Liver (tissue), 9 donors: ENCODE data around the gene RAB29. TPM values are rescaled to one million over a fixed set of nuclear protein-coding genes. Genes with fewer than 3 reads are reported as not detected.
A peak's percentile ranks its signal among the peaks of the same experiment; 100 is the strongest.

Source experiments
- DNase-seq: peaks from one replicate; pipeline ENCODE4 v3.0.0-alpha.2; 2017; ENCODE audit warnings: low spot score
- H3K27ac ChIP-seq, 2 donors: one replicate each; pipeline ENCODE4 v1.7.0; 2013; ENCODE audit warnings: inconsistent platforms in 2 of 2, low read length in 2 of 2, control low read depth in 1 of 2, low read depth in 1 of 2, mild to moderate bottlenecking in 1 of 2
- H3K27me3 ChIP-seq, 4 donors: one replicate each; pipeline versions ENCODE4 v1.6.1 to v1.7.0; 2013; ENCODE audit warnings: low read length in 3 of 4, inconsistent platforms in 1 of 4, mild to moderate bottlenecking in 1 of 4, moderate library complexity in 1 of 4; ENCODE audit not compliant: control insufficient read depth in 4 of 4, insufficient read depth in 4 of 4
- H3K36me3 ChIP-seq, 4 donors: one replicate each; pipeline versions ENCODE4 v1.6.1 to v1.7.0; 2013; ENCODE audit warnings: low read length in 3 of 4, mild to moderate bottlenecking in 3 of 4, low read depth in 1 of 4, moderate library complexity in 1 of 4; ENCODE audit not compliant: control insufficient read depth in 4 of 4, insufficient read depth in 3 of 4
- H3K4me1 ChIP-seq, 4 donors: one replicate each; pipeline versions ENCODE4 v1.6.1 to v1.7.0; 2013; ENCODE audit warnings: low read length in 3 of 4, mild to moderate bottlenecking in 3 of 4, moderate library complexity in 1 of 4; ENCODE audit not compliant: control insufficient read depth in 4 of 4, insufficient read depth in 4 of 4
- H3K4me3 ChIP-seq, 3 donors: one replicate each; pipeline versions ENCODE4 v1.6.1 to v1.7.0; 2013; ENCODE audit warnings: low read length in 3 of 3, control low read depth in 1 of 3, low read depth in 1 of 3, mild to moderate bottlenecking in 1 of 3
- H3K9ac ChIP-seq, 2 donors: one replicate each; pipeline ENCODE4 v1.7.0; 2013; ENCODE audit warnings: low read length in 2 of 2, mild to moderate bottlenecking in 2 of 2, moderate library complexity in 2 of 2, control low read depth in 1 of 2, low read depth in 1 of 2
- H3K9me3 ChIP-seq, 4 donors: one replicate each; pipeline versions ENCODE4 v1.6.1 to v1.7.0; 2013; ENCODE audit warnings: low read length in 3 of 4; ENCODE audit not compliant: control insufficient read depth in 4 of 4
- ATF3 ChIP-seq: IDR thresholded peaks from 2 replicates; pipeline ENCODE4 v1.6.1; 2016; ENCODE audit warnings: antibody characterized with exemption
- EGR1 ChIP-seq, 2 donors: IDR thresholded peaks; 2 replicates each; pipeline ENCODE4 v1.6.1; 2016 to 2018; ENCODE audit warnings: antibody characterized with exemption in 2 of 2, low read depth in 2 of 2
- FOXA1 ChIP-seq: IDR thresholded peaks from 2 replicates; pipeline ENCODE4 v1.6.1; 2016; ENCODE audit warnings: antibody characterized with exemption
- FOXA2 ChIP-seq: IDR thresholded peaks from 2 replicates; pipeline ENCODE4 v1.6.1; 2016; ENCODE audit warnings: antibody characterized with exemption
- GABPA ChIP-seq, 2 donors: IDR thresholded peaks in 1 of 2; conservative IDR thresholded peaks in 1 of 2; 2 replicates each; pipeline ENCODE4 v1.6.1; 2016; ENCODE audit warnings: antibody characterized with exemption in 2 of 2, mild to moderate bottlenecking in 1 of 2, moderate library complexity in 1 of 2
- HNF4A ChIP-seq, 2 donors: conservative IDR thresholded peaks; 2 replicates each; pipeline ENCODE4 v1.6.1; 2016; ENCODE audit warnings: antibody characterized with exemption in 2 of 2, mild to moderate bottlenecking in 2 of 2
- HNF4G ChIP-seq: IDR thresholded peaks from 2 replicates; pipeline ENCODE4 v1.6.1; 2016; ENCODE audit warnings: antibody characterized with exemption
- RAD21 ChIP-seq, 2 donors: IDR thresholded peaks; 2 replicates each; pipeline ENCODE4 v1.6.1; 2016; ENCODE audit warnings: antibody characterized with exemption in 2 of 2, mild to moderate bottlenecking in 2 of 2
- RXRA ChIP-seq, 2 donors: IDR thresholded peaks; 2 replicates each; pipeline ENCODE4 v1.6.1; 2017 to 2018; ENCODE audit warnings: antibody characterized with exemption in 2 of 2, mild to moderate bottlenecking in 1 of 2
- TAF1 ChIP-seq: conservative IDR thresholded peaks from 2 replicates; pipeline ENCODE4 v1.6.1; 2016; ENCODE audit warnings: antibody characterized with exemption, mild to moderate bottlenecking
- ZBTB33 ChIP-seq: IDR thresholded peaks from 2 replicates; pipeline ENCODE4 v1.6.1; 2016; ENCODE audit warnings: antibody characterized with exemption
- WGBS: extraction: QIAGEN DNeasy Blood & Tissue Kit; methylation state at CpG from one replicate; pipeline ENCODE4 v1.1.7; 2013; 5-methylcytosine and 5-hydroxymethylcytosine counted together
- polyA plus RNA-seq, 2 donors: library from polyadenylated mRNA; stranded (reverse) in 1 of 2; unstranded in 1 of 2; fragments of 200-250 nt in 1 of 2; fragments of >200 nt in 1 of 2; fragmentation: Nextera tagmentation in 1 of 2; extraction: Ambion mirVana in 1 of 2; gene quantifications; one replicate each; pipeline versions ENCODE4 v1.2.1 to v1.2.3, GENCODE V29; 2013 to 2015
- total RNA-seq, 2 donors: library from RNA; depleted of rRNA; stranded (reverse); fragments of >200 nt; gene quantifications; one replicate each; pipeline ENCODE4 v1.2.3, GENCODE V29; 2014
- TF ChIP-seq, protein P1 (sequence below): fragments of 150-350 bp; IDR thresholded peaks from 2 replicates; pipeline ENCODE4 v1.5.1; 2017; ENCODE audit warnings: improper control_type of control experiment, low read depth, low read length; ENCODE audit not compliant: missing input control
- TF ChIP-seq, protein P2 (sequence below): IDR thresholded peaks from 2 replicates; pipeline ENCODE4 v1.6.1; 2016; ENCODE audit warnings: antibody characterized with exemption
- TF ChIP-seq, protein P3 (sequence below): IDR thresholded peaks from 2 replicates; pipeline ENCODE4 v1.6.1; 2016; ENCODE audit warnings: antibody characterized with exemption, mild to moderate bottlenecking
- donor health status: healthy.
- donor health status: healthy.
- donor health status: healthy.
- donor health status: healthy.
- donor health status: healthy.

The RAB29 gene
- total and polyA plus RNA-seq, 4 donors = 11.0 to 25.0 (median 16.0) TPM

GRCh38 chr1:205783904-205784303, 8.6 kb upstream of the RAB29 start (continued):
- TF ChIP-seq GABPA (IDR thresholded peaks at IDR 0.05 in 1 of 2, conservative IDR thresholded peaks at IDR 0.05 in 1 of 2) = no peak
- TF ChIP-seq, protein P1, sequence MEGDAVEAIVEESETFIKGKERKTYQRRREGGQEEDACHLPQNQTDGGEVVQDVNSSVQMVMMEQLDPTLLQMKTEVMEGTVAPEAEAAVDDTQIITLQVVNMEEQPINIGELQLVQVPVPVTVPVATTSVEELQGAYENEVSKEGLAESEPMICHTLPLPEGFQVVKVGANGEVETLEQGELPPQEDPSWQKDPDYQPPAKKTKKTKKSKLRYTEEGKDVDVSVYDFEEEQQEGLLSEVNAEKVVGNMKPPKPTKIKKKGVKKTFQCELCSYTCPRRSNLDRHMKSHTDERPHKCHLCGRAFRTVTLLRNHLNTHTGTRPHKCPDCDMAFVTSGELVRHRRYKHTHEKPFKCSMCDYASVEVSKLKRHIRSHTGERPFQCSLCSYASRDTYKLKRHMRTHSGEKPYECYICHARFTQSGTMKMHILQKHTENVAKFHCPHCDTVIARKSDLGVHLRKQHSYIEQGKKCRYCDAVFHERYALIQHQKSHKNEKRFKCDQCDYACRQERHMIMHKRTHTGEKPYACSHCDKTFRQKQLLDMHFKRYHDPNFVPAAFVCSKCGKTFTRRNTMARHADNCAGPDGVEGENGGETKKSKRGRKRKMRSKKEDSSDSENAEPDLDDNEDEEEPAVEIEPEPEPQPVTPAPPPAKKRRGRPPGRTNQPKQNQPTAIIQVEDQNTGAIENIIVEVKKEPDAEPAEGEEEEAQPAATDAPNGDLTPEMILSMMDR = no peak

DNA sequence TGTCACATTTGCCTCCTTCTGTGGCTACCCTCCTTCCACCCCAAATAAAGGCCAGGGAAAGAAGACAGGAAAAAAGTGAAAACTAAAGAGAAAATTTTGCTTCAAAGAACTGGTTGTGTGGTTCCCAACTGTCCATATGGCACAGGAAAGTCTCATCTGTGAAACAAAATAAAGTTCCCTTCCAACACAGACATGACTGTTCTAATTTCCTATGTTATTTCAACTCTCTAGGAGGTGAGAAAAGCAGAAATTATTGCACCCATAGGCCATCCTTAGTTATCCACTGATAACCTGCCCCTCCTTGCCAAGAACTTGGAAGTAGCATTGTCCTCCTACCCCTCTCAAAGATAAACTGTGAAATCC, 8.1 kb upstream of the RAB29 start:
- Histone ChIP-seq H3K4me3 (no peak overlapping the region), H3K4me1 (peaks cover 0 to 7% (median under 1%) of the 10 kb centered on the region in 4 donors), H3K9ac (peak overlapping the region in 1 of 2 donors; percentile 56), H3K27me3 (no peaks in the 10 kb centered on the region), H3K36me3 (no peaks in the 10 kb centered on the region), H3K9me3 (no peaks in the 10 kb centered on the region), H3K27ac (peak overlapping the region in 1 of 2 donors; percentile 56)
- no peak for TF ChIP-seq FOXA2
- no peak for TF ChIP-seq RAD21 (IDR thresholded peaks at IDR 0.05)
- no peak for TF ChIP-seq RXRA (IDR thresholded peaks at IDR 0.05)
- no peak for TF ChIP-seq ATF3
- TF ChIP-seq, protein P1 = no peak
- TF ChIP-seq, protein P2, sequence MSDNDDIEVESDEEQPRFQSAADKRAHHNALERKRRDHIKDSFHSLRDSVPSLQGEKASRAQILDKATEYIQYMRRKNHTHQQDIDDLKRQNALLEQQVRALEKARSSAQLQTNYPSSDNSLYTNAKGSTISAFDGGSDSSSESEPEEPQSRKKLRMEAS = no peak
- no peak for DNase-seq

GRCh38 chr1:205782627-205783432, 7.5 kb upstream of the RAB29 start:
- 72% methylated on average over 4 of the region's 4 CpGs for WGBS
- DNase-seq = no peak

More at GRCh38 chr1:205782627-205783432, 7.5 kb upstream of the RAB29 start:
- Histone ChIP-seq H3K27ac (peak overlapping the region in 1 of 2 donors; percentile 56), H3K9me3 (no peaks in the 10 kb centered on the region), H3K36me3 (no peaks in the 10 kb centered on the region), H3K4me3 (no peak overlapping the region), H3K9ac (no peak overlapping the region), H3K4me1 (peaks cover 0 to 7% (median under 1%) of the 10 kb centered on the region in 4 donors), H3K27me3 (no peaks in the 10 kb centered on the region)
- no peak for TF ChIP-seq EGR1 (IDR thresholded peaks at IDR 0.05; ENCODE audit: low read depth in 2 of 2)
- no peak for TF ChIP-seq RAD21 (IDR thresholded peaks at IDR 0.05)
- TF ChIP-seq, protein P3, sequence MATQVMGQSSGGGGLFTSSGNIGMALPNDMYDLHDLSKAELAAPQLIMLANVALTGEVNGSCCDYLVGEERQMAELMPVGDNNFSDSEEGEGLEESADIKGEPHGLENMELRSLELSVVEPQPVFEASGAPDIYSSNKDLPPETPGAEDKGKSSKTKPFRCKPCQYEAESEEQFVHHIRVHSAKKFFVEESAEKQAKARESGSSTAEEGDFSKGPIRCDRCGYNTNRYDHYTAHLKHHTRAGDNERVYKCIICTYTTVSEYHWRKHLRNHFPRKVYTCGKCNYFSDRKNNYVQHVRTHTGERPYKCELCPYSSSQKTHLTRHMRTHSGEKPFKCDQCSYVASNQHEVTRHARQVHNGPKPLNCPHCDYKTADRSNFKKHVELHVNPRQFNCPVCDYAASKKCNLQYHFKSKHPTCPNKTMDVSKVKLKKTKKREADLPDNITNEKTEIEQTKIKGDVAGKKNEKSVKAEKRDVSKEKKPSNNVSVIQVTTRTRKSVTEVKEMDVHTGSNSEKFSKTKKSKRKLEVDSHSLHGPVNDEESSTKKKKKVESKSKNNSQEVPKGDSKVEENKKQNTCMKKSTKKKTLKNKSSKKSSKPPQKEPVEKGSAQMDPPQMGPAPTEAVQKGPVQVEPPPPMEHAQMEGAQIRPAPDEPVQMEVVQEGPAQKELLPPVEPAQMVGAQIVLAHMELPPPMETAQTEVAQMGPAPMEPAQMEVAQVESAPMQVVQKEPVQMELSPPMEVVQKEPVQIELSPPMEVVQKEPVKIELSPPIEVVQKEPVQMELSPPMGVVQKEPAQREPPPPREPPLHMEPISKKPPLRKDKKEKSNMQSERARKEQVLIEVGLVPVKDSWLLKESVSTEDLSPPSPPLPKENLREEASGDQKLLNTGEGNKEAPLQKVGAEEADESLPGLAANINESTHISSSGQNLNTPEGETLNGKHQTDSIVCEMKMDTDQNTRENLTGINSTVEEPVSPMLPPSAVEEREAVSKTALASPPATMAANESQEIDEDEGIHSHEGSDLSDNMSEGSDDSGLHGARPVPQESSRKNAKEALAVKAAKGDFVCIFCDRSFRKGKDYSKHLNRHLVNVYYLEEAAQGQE = no peak
- TF ChIP-seq ATF3 = no peak
- no peak for TF ChIP-seq ZBTB33
- no peak for TF ChIP-seq TAF1
- no peak for TF ChIP-seq FOXA1
- no peak for TF ChIP-seq HNF4A (conservative IDR thresholded peaks at IDR 0.05)
- TF ChIP-seq HNF4G = no peak
